Activated B cell treated with CpG ODN at 0.5 μM for 24 hours (primary cell): ENCODE measurements around the gene ETS2. TPM values are rescaled to one million over a fixed set of nuclear protein-coding genes. Genes with fewer than 3 reads are reported as not detected.

Experiments used
- ATAC-seq: fragments of 200-7000 bp; cut with Tn5 transposase; one replicate; pipeline ENCODE4 v1.10.0; 2021; ENCODE audit warnings: low read depth, mild to moderate bottlenecking, moderate library complexity
- CTCF ChIA-PET: fragments of 350-600 bp; sonication (Branson Sonifier 250); formaldehyde crosslinking; loops from one replicate; lab custom pipeline; 2021; ENCODE audit warnings: antibody characterized with exemption; lab: Charles Lee
- POLR2A ChIA-PET: fragments of 350-600 bp; sonication (Branson Sonifier 250); formaldehyde crosslinking; loops from one replicate; lab custom pipeline; 2021; ENCODE audit warnings: antibody characterized with exemption; lab: Charles Lee
- DNase-seq: peaks from one replicate; pipeline ENCODE4 v3.0.0; 2022
- H3K27ac Mint-ChIP-seq: one replicate; pipeline ENCODE4 v1.8.0; 2020; ENCODE audit warnings: mixed read lengths
- H3K27me3 Mint-ChIP-seq: one replicate; pipeline ENCODE4 v1.8.0; 2021; ENCODE audit warnings: mixed read lengths
- H3K36me3 Mint-ChIP-seq: one replicate; pipeline ENCODE4 v1.8.0; 2021; ENCODE audit warnings: low read depth, mixed read lengths
- H3K4me1 Mint-ChIP-seq: one replicate; pipeline ENCODE4 v1.8.0; 2021; ENCODE audit warnings: mixed read lengths
- H3K4me3 Mint-ChIP-seq: one replicate; pipeline ENCODE4 v1.8.0; 2020; ENCODE audit warnings: mild to moderate bottlenecking, mixed read lengths
- H3K9me3 Mint-ChIP-seq: one replicate; pipeline ENCODE4 v1.8.0; 2020; ENCODE audit warnings: mixed read lengths
- CTCF ChIP-seq: fragments of 200-600 bp; IDR thresholded peaks from one replicate; pipeline ENCODE4 v1.8.0; 2022; ENCODE audit warnings: antibody characterized with exemption, mild to moderate bottlenecking
- intact Hi-C: fragments of 100-400 bp; cut with micrococcal nuclease; formaldehyde crosslinking; loops from one replicate; pipeline ENCODE4 v1.15.1; 2024
- total RNA-seq: library from RNA; stranded (reverse); gene quantifications from 2 replicates; pipeline ENCODE4 v1.2.3, GENCODE V29; 2022

ETS2 gene
- total RNA-seq, 1 donor from 2014 or later, result 4.4 TPM

GRCh38 chr21:38819051-38819718 lies 13.5 kb downstream of the ETS2 start:
- H3K9me3 Mint-ChIP-seq, result no peaks in the 10 kb centered on the region
- ATAC-seq (no peak), DNase-seq (no peak)
- no peak overlapping the region for H3K4me3 Mint-ChIP-seq
- H3K4me1 Mint-ChIP-seq, result no peaks in the 10 kb centered on the region
- intact Hi-C loops, result no loop called here
- H3K27ac Mint-ChIP-seq, result no peak overlapping the region
- H3K36me3 Mint-ChIP-seq, result peaks cover 61% of the 10 kb centered on the region
- no peak for TF ChIP-seq CTCF
- ChIA-PET POLR2A (no interaction called here), CTCF (no interaction called here)
- no peaks in the 10 kb centered on the region for H3K27me3 Mint-ChIP-seq

GRCh38 chr21:38819719-38820159 lies 14.0 kb downstream of the ETS2 start:
- H3K36me3 Mint-ChIP-seq, result peaks cover 55% of the 10 kb centered on the region
- intact Hi-C loops, result no loop called here
- TF ChIP-seq CTCF, result no peak
- no peak overlapping the region for H3K4me3 Mint-ChIP-seq
- H3K27ac Mint-ChIP-seq, result no peak overlapping the region
- CTCF ChIA-PET, result no interaction called here
- ATAC-seq (no peak), DNase-seq (no peak)
- H3K9me3 Mint-ChIP-seq, result no peaks in the 10 kb centered on the region
- POLR2A ChIA-PET, result no interaction called here
- H3K27me3 Mint-ChIP-seq, result no peaks in the 10 kb centered on the region
- H3K4me1 Mint-ChIP-seq, result no peaks in the 10 kb centered on the region

DNA sequence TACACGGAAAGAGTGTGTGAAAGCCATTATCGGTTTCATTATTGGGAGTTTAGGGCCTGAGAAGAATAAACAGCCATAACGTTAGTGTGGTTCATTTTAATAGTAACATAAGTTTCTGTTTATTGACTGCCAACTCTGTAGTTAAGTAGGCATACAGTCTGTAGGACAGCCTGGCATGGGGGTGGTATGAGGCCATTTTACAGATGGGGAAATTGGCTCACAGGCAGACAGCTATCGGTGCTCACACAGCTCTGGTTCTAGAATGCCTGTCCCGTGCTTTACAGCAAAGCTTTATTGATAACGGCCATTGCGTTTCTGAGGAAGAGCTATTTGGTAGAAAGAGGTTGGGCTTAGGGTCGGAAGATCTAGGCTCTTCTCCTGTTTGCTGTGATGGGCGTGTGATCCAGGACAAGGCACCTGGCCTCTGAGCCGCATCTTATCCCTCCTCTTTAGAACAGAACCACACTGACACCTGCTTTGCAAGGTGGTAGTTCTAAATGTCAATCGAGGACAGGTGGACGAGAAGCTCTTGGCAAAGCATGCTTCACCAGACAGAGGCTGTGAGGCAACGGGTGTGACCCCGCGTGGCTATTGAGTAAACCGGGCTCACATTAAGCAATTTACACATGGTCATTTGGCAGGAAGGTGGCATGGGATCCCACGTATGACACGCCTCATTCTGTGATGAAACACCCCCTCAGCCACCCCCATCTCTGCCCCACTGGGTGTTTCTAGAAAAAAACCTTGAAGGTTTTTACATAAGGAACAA lies 14.9 kb downstream of the ETS2 start:
- H3K36me3 Mint-ChIP-seq, result peaks cover 49% of the 10 kb centered on the region
- no peak for DNase-seq
- ATAC-seq, result no peak
- ChIA-PET POLR2A (no interaction called here), CTCF (no interaction called here)
- H3K9me3 Mint-ChIP-seq, result no peaks in the 10 kb centered on the region
- no peak for TF ChIP-seq CTCF
- no peak overlapping the region for H3K27ac Mint-ChIP-seq
- H3K4me3 Mint-ChIP-seq, result no peak overlapping the region
- no peaks in the 10 kb centered on the region for H3K27me3 Mint-ChIP-seq
- no peaks in the 10 kb centered on the region for H3K4me1 Mint-ChIP-seq
- intact Hi-C loops, result no loop called here

GRCh38 chr21:38821248-38821647 lies 15.5 kb downstream of the ETS2 start:
- Mint-ChIP-seq H3K27ac (no peak overlapping the region), H3K9me3 (no peaks in the 10 kb centered on the region), H3K4me3 (no peak overlapping the region), H3K27me3 (no peaks in the 10 kb centered on the region), H3K36me3 (peaks cover 48% of the 10 kb centered on the region), H3K4me1 (no peaks in the 10 kb centered on the region)
- DNase-seq, result no peak
- intact Hi-C loops, result no loop called here
- no peak for ATAC-seq
- POLR2A ChIA-PET, result no interaction called here
- CTCF ChIA-PET, result no interaction called here
- no peak for TF ChIP-seq CTCF

DNA sequence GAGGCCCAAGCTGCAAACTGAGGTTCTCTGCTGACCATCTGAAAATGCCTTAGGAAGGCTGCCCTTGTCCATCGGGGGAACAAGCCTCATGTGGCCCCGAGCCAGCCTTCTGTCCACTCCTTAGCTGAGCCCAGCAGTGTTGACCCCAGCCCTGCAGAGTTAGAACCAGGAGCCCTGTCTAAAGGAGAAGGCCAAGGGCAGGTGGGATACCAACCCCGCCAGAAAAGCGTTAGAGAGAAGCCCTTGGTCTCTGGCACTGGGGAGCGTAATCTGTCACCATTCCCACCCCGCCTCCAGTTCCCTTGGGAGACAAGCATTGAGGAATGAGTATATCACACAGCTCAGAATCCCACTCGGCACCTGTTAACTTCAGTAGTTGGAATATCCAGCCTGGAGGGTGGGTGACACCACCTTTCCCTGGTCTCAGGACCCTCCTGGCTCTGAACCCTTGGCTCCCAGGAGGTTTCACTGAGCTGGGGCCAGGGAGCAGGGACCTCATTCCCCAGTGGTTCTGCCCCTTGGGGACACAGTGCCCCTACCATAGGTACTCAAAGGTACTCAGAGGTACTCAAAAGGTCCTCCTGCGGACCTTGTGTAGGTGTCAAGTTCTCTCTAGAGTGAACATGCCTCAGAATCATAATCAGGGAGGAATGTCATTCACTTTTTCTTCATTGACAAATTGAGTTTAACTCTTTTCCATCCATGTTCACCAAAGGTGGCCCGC lies 16.4 kb downstream of the ETS2 start:
- Mint-ChIP-seq H3K27ac (no peak overlapping the region), H3K4me1 (no peaks in the 10 kb centered on the region), H3K27me3 (no peaks in the 10 kb centered on the region), H3K4me3 (no peak overlapping the region), H3K9me3 (no peaks in the 10 kb centered on the region), H3K36me3 (peaks cover 39% of the 10 kb centered on the region)
- TF ChIP-seq CTCF, result no peak
- ChIA-PET CTCF (no interaction called here), POLR2A (no interaction called here)
- intact Hi-C loops, result no loop called here
- no peak for ATAC-seq
- DNase-seq, result no peak
